H1 (cell line): Measurements from ENCODE around the gene SGMS1. TPM values are rescaled to one million over a fixed set of nuclear protein-coding genes. Genes with fewer than 3 reads are reported as not detected.

Experiments used
- CEBPB ChIP-seq: IDR thresholded peaks from 2 replicates; pipeline ENCODE4 v1.6.1; 2012; ENCODE audit warnings: low read depth, low read length
- polyA plus RNA-seq, 7 experiments: library from polyadenylated mRNA; depleted of rRNA in 3 of 7; stranded (reverse) in 5 of 7; unstranded in 2 of 7; fragments of >200 nt in 5 of 7; fragments of 200-250 nt in 2 of 7; gene quantifications; 1 replicate in 5 of 7; 2 replicates in 1 of 7; 4 replicates in 1 of 7; pipeline versions ENCODE4 v1.2.1 to v1.2.3, GENCODE V29; 2011 to 2013; ENCODE audit warnings: missing spikeins in 2 of 7, mixed read lengths in 2 of 7
- total RNA-seq: library from RNA; stranded (reverse); fragmentation: NEBNext Ultra II Directional; extraction: Animal tissue kit (Norgen Biotek cat#: 25700); gene quantifications from 2 replicates; pipeline ENCODE4 v1.2.1, GENCODE V29; 2021

SGMS1 gene
- total and polyA plus RNA-seq, 2 of the 8 experiments (the other 6 are each of a cell fraction or from before 2014, with no cell fraction given), result 6.0 to 15.6 TPM

DNA sequence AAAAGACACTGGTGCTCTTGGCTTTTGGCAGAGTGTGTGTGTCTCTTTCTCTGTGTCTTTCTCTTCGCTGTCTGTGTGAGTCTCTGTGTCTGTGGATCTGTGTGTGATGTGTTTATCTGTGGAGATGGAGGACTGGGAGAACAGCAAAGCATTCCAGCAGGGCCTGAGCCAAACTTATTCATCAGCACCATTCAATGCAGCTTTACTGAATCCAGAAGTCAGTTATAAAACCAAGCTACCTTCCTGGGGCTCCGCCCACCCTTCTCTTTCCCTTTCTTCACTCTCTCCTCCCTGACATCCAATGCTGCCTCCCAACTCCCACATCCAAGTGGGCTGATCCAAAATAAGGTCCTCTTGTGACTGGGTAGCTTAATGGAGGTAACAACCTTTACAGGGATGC is 3.9 kb downstream of the SGMS1 start (continued):
- TF ChIP-seq CEBPB, result no peak
